Ascending aorta (tissue), 2 donors: ENCODE data around the gene PDGFA. TPM values are rescaled to one million over a fixed set of nuclear protein-coding genes. Genes with fewer than 3 reads are reported as not detected.

Source experiments
- DNase-seq, 2 donors: peaks; one replicate each; pipeline ENCODE4 v3.0.0-alpha.2; 2019; ENCODE audit warnings: low spot score in 2 of 2
- H3K27ac ChIP-seq, 2 donors: fragments of 200-600 bp; sonication (generic); one replicate each; pipeline ENCODE4 v1.5.1; 2016 to 2017; ENCODE audit warnings: mild to moderate bottlenecking in 1 of 2
- H3K27me3 ChIP-seq: fragments of 200-600 bp; sonication (generic); one replicate; pipeline ENCODE4 v1.5.1; 2017
- H3K36me3 ChIP-seq, 2 donors: fragments of 200-600 bp; sonication (generic); one replicate each; pipeline ENCODE4 v1.5.1; 2016
- H3K4me1 ChIP-seq, 2 donors: fragments of 200-600 bp; sonication (generic); one replicate each; pipeline ENCODE4 v1.5.1; 2016 to 2017; ENCODE audit warnings: mild to moderate bottlenecking in 1 of 2
- H3K4me3 ChIP-seq, 2 donors: fragments of 200-600 bp; sonication (generic); one replicate each; pipeline ENCODE4 v1.5.1; 2016 to 2017; ENCODE audit warnings: mild to moderate bottlenecking in 1 of 2
- H3K9me3 ChIP-seq, 2 donors: fragments of 200-600 bp; sonication (generic); one replicate each; pipeline ENCODE4 v1.5.1; 2016
- intact Hi-C: fragments of 100-400 bp; cut with DNase I; formaldehyde crosslinking; loops from one replicate; pipeline ENCODE4 v1.15.1; 2023
- total RNA-seq: library from RNA; depleted of rRNA; stranded (reverse); fragments of >200 nt; gene quantifications from one replicate; pipeline ENCODE4 v1.1.0, GENCODE V29; 2016
- TF ChIP-seq, protein P1 (sequence below), 3 experiments: fragments of 200-600 bp in 2 of 3; fragments of 450-650 bp in 1 of 3; sonication (generic) in 2 of 3; IDR thresholded peaks; one replicate each; pipeline ENCODE4 v1.5.1; 2016 to 2019; ENCODE audit warnings: antibody characterized with exemption in 3 of 3, mild to moderate bottlenecking in 1 of 3, moderate library complexity in 1 of 3

Gene PDGFA
- total RNA-seq, 1 donor from 2014 or later = 349 TPM

DNA sequence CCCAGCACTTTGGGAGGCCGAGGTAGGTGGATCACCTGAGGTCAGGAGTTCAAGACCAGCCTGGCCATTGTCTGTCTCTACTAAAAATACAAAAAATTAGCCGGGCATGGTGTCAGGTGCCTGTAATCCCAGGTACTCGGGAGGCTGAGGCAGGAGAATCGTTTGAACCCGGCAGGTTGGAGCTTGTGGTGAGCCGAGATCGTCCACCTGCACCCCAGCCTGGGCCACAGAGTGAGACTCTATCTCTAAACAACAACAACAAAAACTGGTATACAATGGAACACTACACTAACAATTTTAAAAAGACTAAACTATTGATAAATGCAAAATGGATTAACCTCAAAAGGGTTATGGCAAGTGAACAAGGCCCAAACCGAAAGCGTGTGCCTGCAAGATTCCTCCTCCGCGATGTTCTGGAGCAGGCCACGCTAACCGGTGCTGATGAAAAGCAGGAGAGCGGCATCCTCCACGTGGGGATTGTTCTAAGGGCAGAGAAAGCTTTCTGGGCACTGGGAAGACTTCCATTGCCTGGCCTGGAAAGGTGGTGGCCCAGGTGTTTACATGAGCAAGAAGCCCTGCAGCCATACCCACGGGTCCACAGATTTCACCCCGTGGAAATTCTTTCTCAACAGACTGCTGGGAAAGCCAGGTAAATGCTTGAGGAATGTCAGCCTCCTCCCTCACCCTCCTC, 53.8 kb downstream of the PDGFA start:
- Histone ChIP-seq H3K4me1 (peaks cover 0 to 6% of the 10 kb centered on the region in 2 donors), H3K4me3 (no peak overlapping the region), H3K36me3 (no peaks in the 10 kb centered on the region), H3K9me3 (no peaks in the 10 kb centered on the region), H3K27me3 (no peaks in the 10 kb centered on the region), H3K27ac (no peak overlapping the region)
- intact Hi-C loops = no loop called here
- TF ChIP-seq, protein P1, sequence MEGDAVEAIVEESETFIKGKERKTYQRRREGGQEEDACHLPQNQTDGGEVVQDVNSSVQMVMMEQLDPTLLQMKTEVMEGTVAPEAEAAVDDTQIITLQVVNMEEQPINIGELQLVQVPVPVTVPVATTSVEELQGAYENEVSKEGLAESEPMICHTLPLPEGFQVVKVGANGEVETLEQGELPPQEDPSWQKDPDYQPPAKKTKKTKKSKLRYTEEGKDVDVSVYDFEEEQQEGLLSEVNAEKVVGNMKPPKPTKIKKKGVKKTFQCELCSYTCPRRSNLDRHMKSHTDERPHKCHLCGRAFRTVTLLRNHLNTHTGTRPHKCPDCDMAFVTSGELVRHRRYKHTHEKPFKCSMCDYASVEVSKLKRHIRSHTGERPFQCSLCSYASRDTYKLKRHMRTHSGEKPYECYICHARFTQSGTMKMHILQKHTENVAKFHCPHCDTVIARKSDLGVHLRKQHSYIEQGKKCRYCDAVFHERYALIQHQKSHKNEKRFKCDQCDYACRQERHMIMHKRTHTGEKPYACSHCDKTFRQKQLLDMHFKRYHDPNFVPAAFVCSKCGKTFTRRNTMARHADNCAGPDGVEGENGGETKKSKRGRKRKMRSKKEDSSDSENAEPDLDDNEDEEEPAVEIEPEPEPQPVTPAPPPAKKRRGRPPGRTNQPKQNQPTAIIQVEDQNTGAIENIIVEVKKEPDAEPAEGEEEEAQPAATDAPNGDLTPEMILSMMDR (IDR thresholded peaks at IDR 0.05) = no peak
- no peak for DNase-seq

DNA sequence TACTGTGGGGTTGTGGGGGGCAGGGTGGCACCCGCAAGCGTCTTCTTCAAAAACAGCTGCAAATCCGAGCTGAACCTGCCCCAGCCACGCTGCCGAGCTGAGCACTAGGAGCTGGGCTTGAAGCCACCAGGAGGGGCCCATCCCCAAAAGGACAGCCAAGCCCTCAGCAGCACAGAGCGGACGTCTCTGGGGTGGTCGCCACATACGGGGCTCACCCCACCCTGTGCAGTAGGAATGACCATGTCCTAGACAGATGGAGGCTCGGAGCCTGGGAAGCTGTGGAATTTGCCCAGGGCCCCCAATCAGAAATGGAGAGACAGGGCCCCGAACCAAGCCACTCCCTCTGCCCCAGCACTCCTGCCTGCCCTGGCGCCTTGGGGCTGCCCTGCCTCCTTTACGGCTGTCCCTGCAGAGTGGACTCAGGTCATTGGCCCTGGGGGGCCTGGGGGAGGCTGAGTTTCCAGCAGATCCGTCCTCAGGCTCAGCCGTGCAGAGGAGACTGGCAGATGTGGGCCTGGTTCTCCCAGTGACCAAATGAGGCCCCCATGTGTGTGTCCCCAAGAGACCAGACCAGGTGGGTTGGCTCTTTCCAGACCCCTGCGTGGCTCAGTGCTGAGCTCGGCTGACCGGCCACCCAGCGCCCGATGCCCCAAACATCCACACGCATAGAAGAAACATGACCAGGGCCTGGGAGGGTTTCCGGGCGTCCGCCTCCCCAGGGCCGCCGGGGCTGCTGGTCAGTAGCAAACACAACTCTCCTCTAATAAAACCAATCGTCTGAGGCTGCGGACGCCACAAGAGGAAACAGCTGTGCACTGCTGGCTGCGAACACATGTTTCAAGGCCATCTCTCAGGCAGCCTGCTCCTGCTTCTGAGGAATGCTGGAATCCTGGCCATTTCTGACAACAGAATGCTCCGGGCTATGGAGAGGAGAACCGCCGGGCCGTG, 54.9 kb downstream of the PDGFA start:
- peaks cover 0 to 11% of the 10 kb centered on the region in 2 donors for H3K4me1 ChIP-seq
- no peaks in the 10 kb centered on the region for H3K9me3 ChIP-seq
- no peak overlapping the region for H3K4me3 ChIP-seq
- H3K27me3 ChIP-seq = no peaks in the 10 kb centered on the region
- no peak for DNase-seq
- intact Hi-C loops = no loop called here
- no peaks in the 10 kb centered on the region for H3K36me3 ChIP-seq
- no peak overlapping the region for H3K27ac ChIP-seq
- TF ChIP-seq, protein P1 (IDR thresholded peaks at IDR 0.05) = no peak

DNA sequence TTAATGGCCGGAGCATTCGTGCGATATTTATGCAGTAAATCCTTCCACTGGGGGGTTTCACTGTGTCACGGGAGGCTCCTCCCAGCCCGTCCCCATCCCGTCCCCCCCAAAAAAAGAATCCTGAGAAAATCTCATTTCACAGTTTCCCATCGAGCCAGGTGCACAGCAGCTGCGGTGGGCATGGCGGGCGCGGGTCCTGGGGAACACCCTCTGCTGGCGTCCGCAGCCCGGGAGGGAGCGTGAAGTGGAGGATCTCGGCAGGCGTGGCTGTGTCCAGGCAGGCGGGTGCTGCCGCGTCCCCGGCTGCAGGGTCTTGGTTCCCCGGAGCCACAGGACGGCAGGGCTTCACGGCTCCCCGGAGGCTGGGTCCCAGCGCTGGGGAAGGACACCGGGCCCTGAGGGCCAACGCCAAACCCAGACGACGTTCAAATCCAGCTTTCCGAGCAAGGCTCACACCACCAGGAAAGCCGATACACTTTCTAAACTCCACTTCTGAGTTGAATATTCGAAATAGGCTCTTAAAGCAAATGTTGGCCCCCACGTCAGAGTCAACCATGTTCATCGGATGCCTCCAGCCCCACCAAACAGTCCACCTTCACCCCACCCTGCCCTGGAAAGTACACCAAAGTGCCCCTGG, 55.7 kb downstream of the PDGFA start:
- TF ChIP-seq, protein P1 (IDR thresholded peaks at IDR 0.05) = no peak
- intact Hi-C loops = no loop called here
- Histone ChIP-seq H3K4me1 (peaks cover 0 to 6% of the 10 kb centered on the region in 2 donors), H3K27ac (no peak overlapping the region), H3K9me3 (no peaks in the 10 kb centered on the region), H3K4me3 (no peak overlapping the region), H3K27me3 (no peaks in the 10 kb centered on the region), H3K36me3 (no peaks in the 10 kb centered on the region)
- DNase-seq = no peak

DNA sequence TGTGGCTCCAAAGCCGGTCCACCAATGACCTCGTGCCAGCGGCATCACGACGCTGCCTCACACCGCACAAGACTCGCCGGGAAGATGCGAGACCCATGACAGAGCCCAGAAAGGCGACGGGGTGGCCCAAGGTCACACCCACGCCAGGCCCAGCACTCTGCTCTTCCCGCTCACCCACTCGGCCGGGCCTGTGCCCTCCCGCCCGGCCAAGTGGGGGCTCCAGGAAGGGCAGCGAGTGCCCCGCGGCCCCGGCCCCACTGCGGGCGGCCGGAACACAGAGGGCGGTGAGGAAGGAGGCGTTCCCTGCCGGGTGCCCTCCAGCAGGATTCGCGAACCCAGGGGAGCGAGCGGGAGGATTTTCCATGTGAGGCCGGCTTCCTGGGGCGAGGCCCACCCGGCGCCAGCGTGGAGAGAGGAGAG, 56.3 kb downstream of the PDGFA start:
- H3K4me1 ChIP-seq = peaks cover 0 to 6% of the 10 kb centered on the region in 2 donors
- intact Hi-C loops = no loop called here
- no peak overlapping the region for H3K4me3 ChIP-seq
- TF ChIP-seq, protein P1 (IDR thresholded peaks at IDR 0.05) = no peak
- no peak overlapping the region for H3K27ac ChIP-seq
- H3K36me3 ChIP-seq = no peaks in the 10 kb centered on the region
- H3K27me3 ChIP-seq = no peaks in the 10 kb centered on the region
- DNase-seq = no peak
- no peaks in the 10 kb centered on the region for H3K9me3 ChIP-seq

DNA sequence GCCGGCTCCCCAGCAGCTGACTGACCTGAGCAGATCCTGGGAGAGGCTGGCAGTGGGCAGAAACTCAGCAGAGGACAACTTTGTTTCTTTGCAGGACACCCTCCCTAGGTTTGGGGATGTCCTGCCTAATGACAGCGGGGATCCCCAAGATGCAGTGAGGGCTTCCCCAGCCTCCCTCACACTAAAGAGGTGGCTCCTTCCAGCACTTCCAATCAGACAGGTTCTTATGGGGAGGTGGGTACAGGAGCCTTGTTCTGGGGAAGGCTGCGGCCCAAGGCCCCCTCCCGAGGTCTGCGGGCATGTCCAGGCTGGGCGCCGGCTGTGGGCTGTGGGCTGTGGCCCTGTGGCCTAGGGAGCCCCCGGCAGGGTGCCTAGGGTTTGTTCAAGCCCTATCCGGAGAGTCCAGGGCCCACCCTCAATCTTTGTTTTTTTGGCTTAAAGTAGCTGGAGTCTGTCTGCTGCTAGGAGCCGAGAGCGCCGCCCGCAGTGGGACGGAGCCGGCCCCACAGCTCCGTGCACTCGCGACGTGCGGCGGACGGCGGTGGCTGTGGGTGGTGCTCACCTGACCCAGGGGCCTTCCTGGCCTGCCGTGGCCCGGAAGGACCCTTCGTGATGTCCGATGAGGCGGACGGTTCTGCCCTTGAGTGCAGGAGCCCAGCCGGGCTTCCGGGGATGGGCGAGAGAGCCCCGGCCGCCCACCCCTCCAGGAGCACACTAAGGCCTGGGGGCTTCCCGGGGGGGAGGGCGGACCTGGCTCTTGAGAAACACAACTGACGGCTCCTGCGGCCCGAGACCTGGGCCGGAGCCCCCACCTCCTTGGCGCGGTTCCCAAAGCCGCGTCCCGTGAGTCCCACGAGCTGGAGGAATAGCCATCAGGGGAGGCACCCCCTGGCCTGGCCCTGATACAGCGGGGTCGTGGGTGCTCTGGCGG, 57.2 kb downstream of the PDGFA start:
- no peak for DNase-seq
- Histone ChIP-seq H3K36me3 (no peaks in the 10 kb centered on the region), H3K9me3 (no peaks in the 10 kb centered on the region), H3K27me3 (no peaks in the 10 kb centered on the region), H3K4me1 (peaks cover 0 to 6% of the 10 kb centered on the region in 2 donors), H3K4me3 (no peak overlapping the region), H3K27ac (peak overlapping the region; percentile 39 to 43)
- TF ChIP-seq, protein P1 (IDR thresholded peaks at IDR 0.05) = no peak
- intact Hi-C loops = no loop called here
